ENCODE results near the gene CUEDC1.

The CUEDC1 gene

GRCh38 chr17:57898487-57899311 is 56.5 kb downstream of the CUEDC1 start:
- DNase-seq (ENCODE audit: low read depth in 2 of 2): no peak

- no peak for DNase-seq (ENCODE audit: low read depth in 2 of 2)
Observed at GRCh38 chr17:57895382-57896060, 59.7 kb downstream of the CUEDC1 start.

- DNase-seq (ENCODE audit: low read depth in 2 of 2): no peak
Observed at GRCh38 chr17:57894848-57895247, 60.4 kb downstream of the CUEDC1 start.

GRCh38 chr17:57892820-57893595 is 62.2 kb downstream of the CUEDC1 start:
- no peak for DNase-seq (ENCODE audit: low read depth in 2 of 2)

- peak; percentile 49 to 68 for DNase-seq (ENCODE audit: low read depth in 2 of 2)
Observed at GRCh38 chr17:57892146-57892819, 62.9 kb downstream of the CUEDC1 start.

- no peak for DNase-seq (ENCODE audit: low read depth in 2 of 2)
Observed at GRCh38 chr17:57890857-57891232, 64.4 kb downstream of the CUEDC1 start.

GRCh38 chr17:57889892-57890856 is 65.0 kb downstream of the CUEDC1 start:
- DNase-seq (ENCODE audit: low read depth in 2 of 2): no peak

- no peak for DNase-seq (ENCODE audit: low read depth in 2 of 2)
Observed at GRCh38 chr17:57889252-57889651, 66.0 kb downstream of the CUEDC1 start.

GRCh38 chr17:57888311-57889216 is 66.6 kb downstream of the CUEDC1 start:
- no peak for DNase-seq (ENCODE audit: low read depth in 2 of 2)

- no peak for DNase-seq (ENCODE audit: low read depth in 2 of 2)
Observed at GRCh38 chr17:57887161-57887560, 68.1 kb downstream of the CUEDC1 start.

- no peak for DNase-seq (ENCODE audit: low read depth in 2 of 2)
Observed at GRCh38 chr17:57886020-57886419, 69.2 kb downstream of the CUEDC1 start.

GRCh38 chr17:57885148-57885915 is 69.9 kb downstream of the CUEDC1 start:
- DNase-seq (ENCODE audit: low read depth in 2 of 2): no peak

- no peak for DNase-seq (ENCODE audit: low read depth in 2 of 2)
Observed at GRCh38 chr17:57881783-57882351, 73.3 kb downstream of the CUEDC1 start.

- DNase-seq (ENCODE audit: low read depth in 2 of 2): no peak
Observed at GRCh38 chr17:57881143-57881542, 74.1 kb downstream of the CUEDC1 start.

- DNase-seq (ENCODE audit: low read depth in 2 of 2): no peak
Observed at GRCh38 chr17:57880086-57880456, 75.1 kb downstream of the CUEDC1 start.

- DNase-seq (ENCODE audit: low read depth in 2 of 2): no peak
Observed at GRCh38 chr17:57879437-57880085, 75.7 kb downstream of the CUEDC1 start.

GRCh38 chr17:57877803-57878377 is 77.3 kb downstream of the CUEDC1 start:
- no peak for DNase-seq (ENCODE audit: low read depth in 2 of 2)

GRCh38 chr17:57876866-57877237 is 78.4 kb downstream of the CUEDC1 start:
- no peak for DNase-seq (ENCODE audit: low read depth in 2 of 2)

Data from stimulated activated CD8-positive, alpha-beta memory T cell treated with anti-CD3 and anti-CD28 coated beads, Interleukin-7, amount 100 ng/mL, for 1 hour (primary cell).